ENCODE results near the gene PCIF1. TPM values are rescaled to one million over a fixed set of nuclear protein-coding genes. Genes with fewer than 3 reads are reported as not detected.

The PCIF1 gene
- total and polyA plus RNA-seq, 9 of the 15 experiments (the other 6 are each of a cell fraction or from before 2014, with no cell fraction given) = 5.8 to 29.4 (median 11.3) TPM

GRCh38 chr20:45933266-45934045 lies 1.0 kb upstream of the PCIF1 start (continued):
- TF ChIP-seq HMBOX1 (IDR thresholded peaks at IDR 0.05) (no peak), USF2 (CRISPR knock-in tag; IDR thresholded peaks at IDR 0.05) (no peak), ATF7 (IDR thresholded peaks at IDR 0.05) (peak; percentile 12; the same call in 1 of the 2 replicates), CEBPG (CRISPR knock-in tag; IDR thresholded peaks at IDR 0.05) (peak; percentile 35; the same call in 1 of the 2 replicates), CEBPG (tag; conservative IDR thresholded peaks at IDR 0.05 in 1 of 2, IDR thresholded peaks at IDR 0.05 in 1 of 2) (no peak), E2F5 (CRISPR knock-in tag; IDR thresholded peaks at IDR 0.05) (no peak), REST (IDR thresholded peaks at IDR 0.05; ENCODE audit: borderline replicate concordance) (peak; percentile 78), REST (CRISPR knock-in tag; IDR thresholded peaks at IDR 0.05; ENCODE audit: low read depth) (no peak), ZNF707 (CRISPR knock-in tag; conservative IDR thresholded peaks at IDR 0.05) (no peak), ZHX1 (conservative IDR thresholded peaks at IDR 0.05; ENCODE audit: low read length) (no peak), ELK3 (CRISPR knock-in tag; IDR thresholded peaks at IDR 0.05) (no peak), SMARCC2 (IDR thresholded peaks at IDR 0.05; ENCODE audit: low read depth) (no peak)

Measured in K562 (cell line).